Hematopoietic multipotent progenitor cell treated with erythropoietin and hydrocortisone succinate and interleukin-3 and kit ligand, for 8 days (in vitro differentiated cells): Measurements from ENCODE around the gene NCOA5.

Experiments
- DNase-seq: peaks from one replicate; pipeline ENCODE4 v3.0.0-alpha.2; 2015

NCOA5 gene

GRCh38 chr20:46011631-46012482, 77.9 kb downstream of the NCOA5 start:
- peak; percentile 79 for DNase-seq
